PC-9 (cell line): ENCODE measurements around the gene WRNIP1.

ENCODE experiments used
- EZH2 ChIP-seq: fragments of 200-600 bp; sonication (generic); IDR thresholded peaks from 2 replicates; pipeline ENCODE4 v1.8.0; 2017; ENCODE audit warnings: antibody characterized with exemption, low read depth
- TF ChIP-seq, protein P1 (sequence below): fragments of 200-600 bp; sonication (generic); conservative IDR thresholded peaks from 2 replicates; pipeline ENCODE4 v1.6.1; 2017; ENCODE audit warnings: mixed run types, antibody characterized with exemption, mild to moderate bottlenecking, moderate library complexity

DNA sequence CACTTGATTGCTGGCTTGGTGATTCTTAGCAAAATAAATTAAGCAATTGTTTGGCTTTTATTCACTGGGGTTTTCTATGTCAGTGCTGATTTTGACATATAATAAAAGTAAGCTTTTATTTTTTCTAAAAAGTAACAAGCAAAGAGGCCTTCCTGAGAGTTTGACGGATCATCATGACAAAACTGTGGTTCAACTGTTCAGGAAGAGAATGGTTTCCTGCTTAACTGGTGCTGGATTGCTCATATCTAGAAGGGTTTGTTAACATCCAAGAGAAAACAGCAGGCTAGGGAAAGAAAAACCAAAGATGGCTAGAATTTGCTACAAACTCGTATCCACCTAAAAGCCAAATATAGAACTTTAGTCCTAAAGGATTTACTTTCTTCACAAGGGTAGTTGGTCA is 55.2 kb downstream of the WRNIP1 start:
- TF ChIP-seq, protein P1, sequence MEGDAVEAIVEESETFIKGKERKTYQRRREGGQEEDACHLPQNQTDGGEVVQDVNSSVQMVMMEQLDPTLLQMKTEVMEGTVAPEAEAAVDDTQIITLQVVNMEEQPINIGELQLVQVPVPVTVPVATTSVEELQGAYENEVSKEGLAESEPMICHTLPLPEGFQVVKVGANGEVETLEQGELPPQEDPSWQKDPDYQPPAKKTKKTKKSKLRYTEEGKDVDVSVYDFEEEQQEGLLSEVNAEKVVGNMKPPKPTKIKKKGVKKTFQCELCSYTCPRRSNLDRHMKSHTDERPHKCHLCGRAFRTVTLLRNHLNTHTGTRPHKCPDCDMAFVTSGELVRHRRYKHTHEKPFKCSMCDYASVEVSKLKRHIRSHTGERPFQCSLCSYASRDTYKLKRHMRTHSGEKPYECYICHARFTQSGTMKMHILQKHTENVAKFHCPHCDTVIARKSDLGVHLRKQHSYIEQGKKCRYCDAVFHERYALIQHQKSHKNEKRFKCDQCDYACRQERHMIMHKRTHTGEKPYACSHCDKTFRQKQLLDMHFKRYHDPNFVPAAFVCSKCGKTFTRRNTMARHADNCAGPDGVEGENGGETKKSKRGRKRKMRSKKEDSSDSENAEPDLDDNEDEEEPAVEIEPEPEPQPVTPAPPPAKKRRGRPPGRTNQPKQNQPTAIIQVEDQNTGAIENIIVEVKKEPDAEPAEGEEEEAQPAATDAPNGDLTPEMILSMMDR, result no peak
- no peak for TF ChIP-seq EZH2
